Measurements from ENCODE around the gene VPS13D. TPM values are rescaled to one million over a fixed set of nuclear protein-coding genes. Genes with fewer than 3 reads are reported as not detected.

VPS13D gene
- total and polyA plus RNA-seq, 2 experiments from 2014 or later = 10.7 to 34.9 TPM

GRCh38 chr1:12536023-12536639 is 306.3 kb downstream of the VPS13D start:
- Histone ChIP-seq H3K4me3 (no peak overlapping the region), H3K36me3 (ENCODE audit: insufficient read depth) (no peaks in the 10 kb centered on the region), H3K79me2 (replicated peaks; ENCODE audit: insufficient read depth) (no peaks in the 10 kb centered on the region), H3K4me1 (ENCODE audit: insufficient read depth) (no peaks in the 10 kb centered on the region; the same call in 1 of the 2 replicates), H3K4me2 (no peak overlapping the region), H3K27ac (ENCODE audit: low read depth) (no peak overlapping the region), H4K20me1 (replicated peaks; ENCODE audit: insufficient read depth) (no peaks in the 10 kb centered on the region), H2AFZ (no peak overlapping the region), H3F3A (replicated peaks; ENCODE audit: low read depth) (no peaks in the 10 kb centered on the region), H3K27me3 (ENCODE audit: insufficient read depth) (no peaks in the 10 kb centered on the region), H3K9me2 (ENCODE audit: insufficient read depth) (no peaks in the 10 kb centered on the region)
- H3K27ac Mint-ChIP-seq = no peak overlapping the region
- H3K4me1 Mint-ChIP-seq = peaks cover 4% of the 10 kb centered on the region; the same call in 2 of the 3 replicates
- H3K9me3 Mint-ChIP-seq = no peaks in the 10 kb centered on the region; the same call in 2 of the 3 replicates
- no peaks in the 10 kb centered on the region for H3K27me3 Mint-ChIP-seq (ENCODE audit: insufficient read depth, low read depth, poor library complexity)
- H3K4me3 Mint-ChIP-seq = no peak overlapping the region
- no peak for TF ChIP-seq ZNF331 (CRISPR knock-in tag; IDR thresholded peaks at IDR 0.05; ENCODE audit: low read depth)
- TF ChIP-seq JUNB (IDR thresholded peaks at IDR 0.05; ENCODE audit: unreplicated experiment) = no peak
- no peak for TF ChIP-seq EZH2 (IDR thresholded peaks at IDR 0.05; ENCODE audit: low read depth, unreplicated experiment)
- TF ChIP-seq CTCF (conservative IDR thresholded peaks at IDR 0.05; ENCODE audit: low read depth in 2 of 2) = no peak
- no peak for TF ChIP-seq STAT1 (IDR thresholded peaks at IDR 0.05; ENCODE audit: unreplicated experiment)
- TF ChIP-seq NANOG (IDR thresholded peaks at IDR 0.05; ENCODE audit: borderline replicate concordance) = no peak
- no peak for TF ChIP-seq EZH2phosphoT487 (IDR thresholded peaks at IDR 0.05; ENCODE audit: unreplicated experiment)
- TF ChIP-seq, protein P1, sequence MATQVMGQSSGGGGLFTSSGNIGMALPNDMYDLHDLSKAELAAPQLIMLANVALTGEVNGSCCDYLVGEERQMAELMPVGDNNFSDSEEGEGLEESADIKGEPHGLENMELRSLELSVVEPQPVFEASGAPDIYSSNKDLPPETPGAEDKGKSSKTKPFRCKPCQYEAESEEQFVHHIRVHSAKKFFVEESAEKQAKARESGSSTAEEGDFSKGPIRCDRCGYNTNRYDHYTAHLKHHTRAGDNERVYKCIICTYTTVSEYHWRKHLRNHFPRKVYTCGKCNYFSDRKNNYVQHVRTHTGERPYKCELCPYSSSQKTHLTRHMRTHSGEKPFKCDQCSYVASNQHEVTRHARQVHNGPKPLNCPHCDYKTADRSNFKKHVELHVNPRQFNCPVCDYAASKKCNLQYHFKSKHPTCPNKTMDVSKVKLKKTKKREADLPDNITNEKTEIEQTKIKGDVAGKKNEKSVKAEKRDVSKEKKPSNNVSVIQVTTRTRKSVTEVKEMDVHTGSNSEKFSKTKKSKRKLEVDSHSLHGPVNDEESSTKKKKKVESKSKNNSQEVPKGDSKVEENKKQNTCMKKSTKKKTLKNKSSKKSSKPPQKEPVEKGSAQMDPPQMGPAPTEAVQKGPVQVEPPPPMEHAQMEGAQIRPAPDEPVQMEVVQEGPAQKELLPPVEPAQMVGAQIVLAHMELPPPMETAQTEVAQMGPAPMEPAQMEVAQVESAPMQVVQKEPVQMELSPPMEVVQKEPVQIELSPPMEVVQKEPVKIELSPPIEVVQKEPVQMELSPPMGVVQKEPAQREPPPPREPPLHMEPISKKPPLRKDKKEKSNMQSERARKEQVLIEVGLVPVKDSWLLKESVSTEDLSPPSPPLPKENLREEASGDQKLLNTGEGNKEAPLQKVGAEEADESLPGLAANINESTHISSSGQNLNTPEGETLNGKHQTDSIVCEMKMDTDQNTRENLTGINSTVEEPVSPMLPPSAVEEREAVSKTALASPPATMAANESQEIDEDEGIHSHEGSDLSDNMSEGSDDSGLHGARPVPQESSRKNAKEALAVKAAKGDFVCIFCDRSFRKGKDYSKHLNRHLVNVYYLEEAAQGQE (IDR thresholded peaks at IDR 0.05; ENCODE audit: unreplicated experiment) = no peak
- no peak for TF ChIP-seq POLR2AphosphoS5 (IDR thresholded peaks at IDR 0.05; ENCODE audit: low read depth)
- TF ChIP-seq CREB1 (CRISPR knock-in tag; IDR thresholded peaks at IDR 0.05; ENCODE audit: low read depth) = no peak
- no peak for TF ChIP-seq ZNF114 (CRISPR knock-in tag; IDR thresholded peaks at IDR 0.05)
- TF ChIP-seq, protein P2, sequence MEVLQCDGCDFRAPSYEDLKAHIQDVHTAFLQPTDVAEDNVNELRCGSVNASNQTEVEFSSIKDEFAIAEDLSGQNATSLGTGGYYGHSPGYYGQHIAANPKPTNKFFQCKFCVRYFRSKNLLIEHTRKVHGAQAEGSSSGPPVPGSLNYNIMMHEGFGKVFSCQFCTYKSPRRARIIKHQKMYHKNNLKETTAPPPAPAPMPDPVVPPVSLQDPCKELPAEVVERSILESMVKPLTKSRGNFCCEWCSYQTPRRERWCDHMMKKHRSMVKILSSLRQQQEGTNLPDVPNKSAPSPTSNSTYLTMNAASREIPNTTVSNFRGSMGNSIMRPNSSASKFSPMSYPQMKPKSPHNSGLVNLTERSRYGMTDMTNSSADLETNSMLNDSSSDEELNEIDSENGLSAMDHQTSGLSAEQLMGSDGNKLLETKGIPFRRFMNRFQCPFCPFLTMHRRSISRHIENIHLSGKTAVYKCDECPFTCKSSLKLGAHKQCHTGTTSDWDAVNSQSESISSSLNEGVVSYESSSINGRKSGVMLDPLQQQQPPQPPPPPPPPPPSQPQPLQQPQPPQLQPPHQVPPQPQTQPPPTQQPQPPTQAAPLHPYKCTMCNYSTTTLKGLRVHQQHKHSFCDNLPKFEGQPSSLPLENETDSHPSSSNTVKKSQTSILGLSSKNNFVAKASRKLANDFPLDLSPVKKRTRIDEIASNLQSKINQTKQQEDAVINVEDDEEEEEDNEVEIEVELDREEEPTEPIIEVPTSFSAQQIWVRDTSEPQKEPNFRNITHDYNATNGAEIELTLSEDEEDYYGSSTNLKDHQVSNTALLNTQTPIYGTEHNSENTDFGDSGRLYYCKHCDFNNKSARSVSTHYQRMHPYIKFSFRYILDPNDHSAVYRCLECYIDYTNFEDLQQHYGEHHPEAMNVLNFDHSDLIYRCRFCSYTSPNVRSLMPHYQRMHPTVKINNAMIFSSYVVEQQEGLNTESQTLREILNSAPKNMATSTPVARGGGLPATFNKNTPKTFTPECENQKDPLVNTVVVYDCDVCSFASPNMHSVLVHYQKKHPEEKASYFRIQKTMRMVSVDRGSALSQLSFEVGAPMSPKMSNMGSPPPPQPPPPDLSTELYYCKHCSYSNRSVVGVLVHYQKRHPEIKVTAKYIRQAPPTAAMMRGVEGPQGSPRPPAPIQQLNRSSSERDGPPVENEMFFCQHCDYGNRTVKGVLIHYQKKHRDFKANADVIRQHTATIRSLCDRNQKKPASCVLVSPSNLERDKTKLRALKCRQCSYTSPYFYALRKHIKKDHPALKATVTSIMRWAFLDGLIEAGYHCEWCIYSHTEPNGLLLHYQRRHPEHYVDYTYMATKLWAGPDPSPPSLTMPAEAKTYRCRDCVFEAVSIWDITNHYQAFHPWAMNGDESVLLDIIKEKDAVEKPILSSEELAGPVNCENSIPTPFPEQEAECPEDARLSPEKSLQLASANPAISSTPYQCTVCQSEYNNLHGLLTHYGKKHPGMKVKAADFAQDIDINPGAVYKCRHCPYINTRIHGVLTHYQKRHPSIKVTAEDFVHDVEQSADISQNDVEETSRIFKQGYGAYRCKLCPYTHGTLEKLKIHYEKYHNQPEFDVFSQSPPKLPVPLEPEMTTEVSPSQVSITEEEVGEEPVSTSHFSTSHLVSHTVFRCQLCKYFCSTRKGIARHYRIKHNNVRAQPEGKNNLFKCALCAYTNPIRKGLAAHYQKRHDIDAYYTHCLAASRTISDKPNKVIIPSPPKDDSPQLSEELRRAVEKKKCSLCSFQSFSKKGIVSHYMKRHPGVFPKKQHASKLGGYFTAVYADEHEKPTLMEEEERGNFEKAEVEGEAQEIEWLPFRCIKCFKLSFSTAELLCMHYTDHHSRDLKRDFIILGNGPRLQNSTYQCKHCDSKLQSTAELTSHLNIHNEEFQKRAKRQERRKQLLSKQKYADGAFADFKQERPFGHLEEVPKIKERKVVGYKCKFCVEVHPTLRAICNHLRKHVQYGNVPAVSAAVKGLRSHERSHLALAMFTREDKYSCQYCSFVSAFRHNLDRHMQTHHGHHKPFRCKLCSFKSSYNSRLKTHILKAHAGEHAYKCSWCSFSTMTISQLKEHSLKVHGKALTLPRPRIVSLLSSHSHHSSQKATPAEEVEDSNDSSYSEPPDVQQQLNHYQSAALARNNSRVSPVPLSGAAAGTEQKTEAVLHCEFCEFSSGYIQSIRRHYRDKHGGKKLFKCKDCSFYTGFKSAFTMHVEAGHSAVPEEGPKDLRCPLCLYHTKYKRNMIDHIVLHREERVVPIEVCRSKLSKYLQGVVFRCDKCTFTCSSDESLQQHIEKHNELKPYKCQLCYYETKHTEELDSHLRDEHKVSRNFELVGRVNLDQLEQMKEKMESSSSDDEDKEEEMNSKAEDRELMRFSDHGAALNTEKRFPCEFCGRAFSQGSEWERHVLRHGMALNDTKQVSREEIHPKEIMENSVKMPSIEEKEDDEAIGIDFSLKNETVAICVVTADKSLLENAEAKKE (CRISPR knock-in tag; IDR thresholded peaks at IDR 0.05) = no peak
- no peak for TF ChIP-seq ETS1 (IDR thresholded peaks at IDR 0.05)
- no peaks in the 10 kb centered on the region for H3K36me3 Mint-ChIP-seq (ENCODE audit: low read depth)
- no peak for ATAC-seq
- no peak for DNase-seq (ENCODE audit: low spot score)

Measured in GM23338 (cell line).